Measurements from ENCODE around the gene RABGGTA. TPM values are rescaled to one million over a fixed set of nuclear protein-coding genes. Genes with fewer than 3 reads are reported as not detected.

The RABGGTA gene
- total RNA-seq, 1 experiment from 2014 or later, result 25.6 TPM

GRCh38 chr14:24241829-24242443, 29.5 kb downstream of the RABGGTA start:
- Histone ChIP-seq H3K23me2 (ENCODE audit: insufficient read length, low read depth, low read length, poor library complexity, severe bottlenecking) (peaks cover 6% of the 10 kb centered on the region), H2BK5ac (ENCODE audit: insufficient read length, low read length) (no peak overlapping the region), H2AFZ (ENCODE audit: low read length) (no peak overlapping the region), H3K27ac (ENCODE audit: insufficient read length, low read depth, low read length) (no peak overlapping the region), H3K27me3 (ENCODE audit: insufficient read depth, low read length) (no peaks in the 10 kb centered on the region), H2BK20ac (ENCODE audit: low read depth, low read length, poor library complexity, severe bottlenecking) (no peak overlapping the region), H3K14ac (ENCODE audit: insufficient read depth, low read length) (peak overlapping the region; percentile 84), H3K56ac (ENCODE audit: insufficient read length, low read depth, low read length) (no peak overlapping the region), H2BK15ac (ENCODE audit: low read depth, low read length) (no peak overlapping the region), H3K4me2 (ENCODE audit: insufficient read depth, insufficient read length, low read length) (peak overlapping the region; percentile 47), H3K4me1 (ENCODE audit: insufficient read depth, low read length) (no peaks in the 10 kb centered on the region), H4K91ac (ENCODE audit: insufficient read length, low read depth, low read length) (no peak overlapping the region), H4K5ac (ENCODE audit: insufficient read length, low read depth, low read length) (no peak overlapping the region), H2AK5ac (ENCODE audit: insufficient read length, low read length) (no peak overlapping the region), H3T11ph (ENCODE audit: low read length) (no peak overlapping the region), H3K18ac (ENCODE audit: insufficient read length, low read depth, low read length) (peak overlapping the region; percentile 91), H3K4ac (ENCODE audit: low read depth, low read length) (no peak overlapping the region), H4K20me1 (ENCODE audit: control insufficient read depth, insufficient read depth, insufficient read length) (peaks cover 2% of the 10 kb centered on the region), H4K8ac (replicated peaks; ENCODE audit: insufficient read length, low read depth, low read length) (no peak overlapping the region), H3K79me1 (ENCODE audit: insufficient read depth, low read depth, low read length, poor library complexity, severe bottlenecking) (no peaks in the 10 kb centered on the region), H3K23ac (ENCODE audit: insufficient read length, low read depth, low read length) (no peak overlapping the region), H3K9me3 (ENCODE audit: control insufficient read depth, low read depth, low read length) (no peaks in the 10 kb centered on the region), H2BK120ac (ENCODE audit: low read depth, low read length, poor library complexity, severe bottlenecking) (no peak overlapping the region), H3K79me2 (ENCODE audit: insufficient read depth, low read length) (no peaks in the 10 kb centered on the region), H3K9ac (ENCODE audit: extremely low read depth, insufficient read length, low read length) (peak overlapping the region; percentile 75), H2BK12ac (ENCODE audit: insufficient read length, low read depth, low read length) (no peak overlapping the region)
- Mint-ChIP-seq H3K36me3 (ENCODE audit: insufficient read depth in 1 of 3, low read depth in 3 of 3) (peaks cover 26 to 43% (median 38%) of the 10 kb centered on the region in 3 experiments; a peak in 6 of 7 replicates), H3K27ac (peak overlapping the region; percentile 99 to 100 (median 100)), H3K4me1 (peaks cover 11 to 12% of the 10 kb centered on the region in 2 experiments), H3K9me3 (no peaks in the 10 kb centered on the region), H3K4me3 (peak overlapping the region; percentile 92 to 96), H3K27me3 (ENCODE audit: low read depth) (peaks cover 7% of the 10 kb centered on the region; the same call in 1 of the 2 replicates)
- WGBS (ENCODE audit: extremely low coverage, insufficient read length, low lambda C conversion rate), result no CpG with 5 or more reads among the region's 39 CpGs
- TF ChIP-seq, protein P1, sequence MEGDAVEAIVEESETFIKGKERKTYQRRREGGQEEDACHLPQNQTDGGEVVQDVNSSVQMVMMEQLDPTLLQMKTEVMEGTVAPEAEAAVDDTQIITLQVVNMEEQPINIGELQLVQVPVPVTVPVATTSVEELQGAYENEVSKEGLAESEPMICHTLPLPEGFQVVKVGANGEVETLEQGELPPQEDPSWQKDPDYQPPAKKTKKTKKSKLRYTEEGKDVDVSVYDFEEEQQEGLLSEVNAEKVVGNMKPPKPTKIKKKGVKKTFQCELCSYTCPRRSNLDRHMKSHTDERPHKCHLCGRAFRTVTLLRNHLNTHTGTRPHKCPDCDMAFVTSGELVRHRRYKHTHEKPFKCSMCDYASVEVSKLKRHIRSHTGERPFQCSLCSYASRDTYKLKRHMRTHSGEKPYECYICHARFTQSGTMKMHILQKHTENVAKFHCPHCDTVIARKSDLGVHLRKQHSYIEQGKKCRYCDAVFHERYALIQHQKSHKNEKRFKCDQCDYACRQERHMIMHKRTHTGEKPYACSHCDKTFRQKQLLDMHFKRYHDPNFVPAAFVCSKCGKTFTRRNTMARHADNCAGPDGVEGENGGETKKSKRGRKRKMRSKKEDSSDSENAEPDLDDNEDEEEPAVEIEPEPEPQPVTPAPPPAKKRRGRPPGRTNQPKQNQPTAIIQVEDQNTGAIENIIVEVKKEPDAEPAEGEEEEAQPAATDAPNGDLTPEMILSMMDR (conservative IDR thresholded peaks at IDR 0.05), result peak; percentile 63
- DNase-seq, result peak; percentile 94

Data from H9 (cell line).